ENCODE measurements around the gene CCNI.

DNA sequence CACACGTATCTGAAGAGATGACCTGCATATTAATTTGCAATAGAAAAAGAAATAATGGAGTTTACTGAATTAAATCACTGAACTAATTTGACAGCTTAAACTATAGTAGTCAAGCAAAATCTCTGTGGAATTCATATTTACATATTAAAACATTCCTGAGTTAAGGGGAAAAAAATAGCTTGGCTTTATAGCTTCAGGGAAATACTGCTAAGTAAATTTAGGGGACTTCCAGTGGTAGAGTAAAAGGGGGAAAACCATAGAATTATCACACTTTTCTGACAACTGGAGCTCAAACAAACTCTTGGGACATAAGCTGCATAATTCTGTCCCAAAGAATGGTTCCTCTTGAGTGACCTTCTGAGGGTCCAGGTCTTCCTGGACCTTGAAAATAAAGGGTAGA, 28.6 kb upstream of the CCNI start:
- no peak for TF ChIP-seq CTCF (IDR thresholded peaks at IDR 0.05)
- no peak for TF ChIP-seq POLR2A (IDR thresholded peaks at IDR 0.05)

All from Peyer's patch (tissue), 4 donors.